H9 (cell line): ENCODE results near the gene KAT14. TPM values are rescaled to one million over a fixed set of nuclear protein-coding genes. Genes with fewer than 3 reads are reported as not detected.
"Not testable (repeated sequence)": the region's sequence is repeated elsewhere in the genome, so short reads cannot be mapped to it uniquely, and the experiment has no call there.

Experiments
- DNase-seq: peaks from one replicate; pipeline ENCODE4 v3.0.0-alpha.2; 2017
- H2AFZ ChIP-seq: one replicate; pipeline ENCODE4 v1.6.1; 2013; ENCODE audit warnings: mild to moderate bottlenecking, low read length, control low read depth, moderate library complexity
- H2AK5ac ChIP-seq: 2 replicates; pipeline ENCODE4 v1.6.1; 2013; ENCODE audit warnings: low read length, control low read depth, mixed read lengths; ENCODE audit not compliant: insufficient read length
- H2BK120ac ChIP-seq: one replicate; pipeline ENCODE4 v1.6.1; 2013; ENCODE audit warnings: low read depth, mild to moderate bottlenecking, low read length, control low read depth, inconsistent platforms; ENCODE audit not compliant: poor library complexity, severe bottlenecking
- H2BK12ac ChIP-seq: 2 replicates; pipeline ENCODE4 v1.6.1; 2013; ENCODE audit warnings: low read length, control low read depth, mixed read lengths, low read depth; ENCODE audit not compliant: insufficient read length
- H2BK15ac ChIP-seq: 2 replicates; pipeline ENCODE4 v1.6.1; 2013; ENCODE audit warnings: low read depth, low read length, control low read depth
- H2BK20ac ChIP-seq: one replicate; pipeline ENCODE4 v1.6.1; 2013; ENCODE audit warnings: low read depth, mild to moderate bottlenecking, low read length, control low read depth, inconsistent platforms; ENCODE audit not compliant: poor library complexity, severe bottlenecking
- H2BK5ac ChIP-seq: 2 replicates; pipeline ENCODE4 v1.6.1; 2013; ENCODE audit warnings: low read length, control low read depth, mixed read lengths; ENCODE audit not compliant: insufficient read length
- H3K14ac ChIP-seq: 2 replicates; pipeline ENCODE4 v1.6.1; 2013; ENCODE audit warnings: low read length, control low read depth; ENCODE audit not compliant: insufficient read depth
- H3K18ac ChIP-seq: 2 replicates; pipeline ENCODE4 v1.6.1; 2013; ENCODE audit warnings: low read depth, mild to moderate bottlenecking, mixed read lengths, low read length, control low read depth; ENCODE audit not compliant: insufficient read length
- H3K23ac ChIP-seq: 2 replicates; pipeline ENCODE4 v1.6.1; 2013; ENCODE audit warnings: low read length, control low read depth, mixed read lengths, low read depth; ENCODE audit not compliant: insufficient read length
- H3K23me2 ChIP-seq: 2 replicates; pipeline ENCODE4 v1.6.1; 2013; ENCODE audit warnings: low read depth, mild to moderate bottlenecking, mixed read lengths, low read length, control low read depth; ENCODE audit not compliant: insufficient read length, poor library complexity, severe bottlenecking
- H3K27ac ChIP-seq: 2 replicates; pipeline ENCODE4 v1.5.1; 2013; ENCODE audit warnings: low read length, control low read depth, mixed read lengths, low read depth; ENCODE audit not compliant: insufficient read length
- H3K27me3 ChIP-seq: 2 replicates; pipeline ENCODE4 v1.6.1; 2013; ENCODE audit warnings: low read length, control low read depth, inconsistent platforms; ENCODE audit not compliant: insufficient read depth
- H3K4ac ChIP-seq: 2 replicates; pipeline ENCODE4 v1.6.1; 2013; ENCODE audit warnings: low read depth, mild to moderate bottlenecking, control low read depth, inconsistent platforms, low read length, moderate library complexity
- H3K4me1 ChIP-seq: 2 replicates; pipeline ENCODE4 v1.6.1; 2013; ENCODE audit warnings: low read length, control low read depth, inconsistent platforms; ENCODE audit not compliant: insufficient read depth
- H3K4me2 ChIP-seq: 2 replicates; pipeline ENCODE4 v1.6.1; 2013; ENCODE audit warnings: low read length, control low read depth, mixed read lengths; ENCODE audit not compliant: insufficient read length, insufficient read depth
- H3K56ac ChIP-seq: 2 replicates; pipeline ENCODE4 v1.6.1; 2013; ENCODE audit warnings: low read depth, mild to moderate bottlenecking, mixed read lengths, low read length, control low read depth; ENCODE audit not compliant: insufficient read length
- H3K79me1 ChIP-seq: 2 replicates; pipeline ENCODE4 v1.6.1; 2013; ENCODE audit warnings: low read depth, mild to moderate bottlenecking, moderate library complexity, low read length, control low read depth, inconsistent platforms; ENCODE audit not compliant: insufficient read depth, poor library complexity, severe bottlenecking
- H3K79me2 ChIP-seq: 2 replicates; pipeline ENCODE4 v1.6.1; 2013; ENCODE audit warnings: low read length, control low read depth, inconsistent platforms; ENCODE audit not compliant: insufficient read depth
- H3K9ac ChIP-seq: 2 replicates; pipeline ENCODE4 v1.6.1; 2013; ENCODE audit warnings: low read length, control low read depth, mixed read lengths; ENCODE audit not compliant: insufficient read length; ENCODE audit errors: extremely low read depth
- H3K9me3 ChIP-seq: one replicate; pipeline ENCODE4 v1.6.1; 2013; ENCODE audit warnings: low read depth, low read length, inconsistent platforms; ENCODE audit not compliant: control insufficient read depth
- H3T11ph ChIP-seq: one replicate; pipeline ENCODE4 v1.6.1; 2013; ENCODE audit warnings: mild to moderate bottlenecking, low read length, control low read depth, inconsistent platforms
- H4K20me1 ChIP-seq: one replicate; pipeline ENCODE4 v1.6.1; 2013; ENCODE audit not compliant: control insufficient read depth, insufficient read length, insufficient read depth
- H4K5ac ChIP-seq: 2 replicates; pipeline ENCODE4 v1.6.1; 2013; ENCODE audit warnings: low read depth, mild to moderate bottlenecking, mixed read lengths, low read length, control low read depth; ENCODE audit not compliant: insufficient read length
- H4K8ac ChIP-seq: replicated peaks from 2 replicates; pipeline ENCODE4 v1.6.1; 2013; ENCODE audit warnings: low read length, control low read depth, mixed read lengths, low read depth; ENCODE audit not compliant: insufficient read length
- H4K91ac ChIP-seq: 2 replicates; pipeline ENCODE4 v1.6.1; 2013; ENCODE audit warnings: low read depth, mild to moderate bottlenecking, moderate library complexity, mixed read lengths, low read length, control low read depth; ENCODE audit not compliant: insufficient read length
- H3K27ac Mint-ChIP-seq, 3 experiments: 2 replicates in 2 of 3; 3 replicates in 1 of 3; pipeline ENCODE4 v1.8.0; 2020 to 2021; ENCODE audit warnings: mixed read lengths in 3 of 3, mild to moderate bottlenecking in 1 of 3, moderate library complexity in 1 of 3
- H3K27me3 Mint-ChIP-seq: 2 replicates; pipeline ENCODE4 v1.8.0; 2021; ENCODE audit warnings: low read depth, mild to moderate bottlenecking, moderate library complexity, mixed read lengths
- H3K36me3 Mint-ChIP-seq, 3 experiments: 2 replicates in 2 of 3; 3 replicates in 1 of 3; pipeline ENCODE4 v1.8.0; 2020 to 2021; ENCODE audit warnings: low read depth in 3 of 3, mixed read lengths in 3 of 3; ENCODE audit not compliant: insufficient read depth in 1 of 3
- H3K4me1 Mint-ChIP-seq, 2 experiments: 2 replicates each; pipeline ENCODE4 v1.8.0; 2020; ENCODE audit warnings: mixed read lengths in 2 of 2
- H3K4me3 Mint-ChIP-seq, 2 experiments: 2 replicates in 1 of 2; 3 replicates in 1 of 2; pipeline ENCODE4 v1.8.0; 2020 to 2021; ENCODE audit warnings: mild to moderate bottlenecking in 2 of 2, mixed read lengths in 2 of 2, moderate library complexity in 1 of 2
- H3K9me3 Mint-ChIP-seq, 2 experiments: 2 replicates in 1 of 2; 3 replicates in 1 of 2; pipeline ENCODE4 v1.8.0; 2020; ENCODE audit warnings: mild to moderate bottlenecking in 2 of 2, mixed read lengths in 2 of 2, moderate library complexity in 1 of 2
- CTCF ChIP-seq: fragments of 200-600 bp; sonication (generic); conservative IDR thresholded peaks from 3 replicates; pipeline ENCODE4 v1.8.0; 2021; ENCODE audit warnings: antibody characterized with exemption, mild to moderate bottlenecking
- WGBS: extraction: QIAGEN DNeasy Blood & Tissue Kit; methylation state at CpG from one replicate; pipeline ENCODE4 v1.1.7; 2013; ENCODE audit warnings: missing lambda C conversion rate, low lambda C conversion rate, mixed read lengths; ENCODE audit not compliant: insufficient read length; ENCODE audit errors: extremely low coverage; 5-methylcytosine and 5-hydroxymethylcytosine counted together
- total RNA-seq: library from RNA; stranded (reverse); gene quantifications from 2 replicates; pipeline ENCODE4 v1.2.1, GENCODE V29; 2021

Gene KAT14
- total RNA-seq, 1 experiment from 2014 or later = 19.2 TPM

GRCh38 chr20:18202966-18203365, 65.3 kb downstream of the KAT14 start:
- DNase-seq = no peak
- Histone ChIP-seq H3K14ac (no peak overlapping the region), H3K79me2 (no peaks in the 10 kb centered on the region), H3K27ac (no peak overlapping the region), H3K18ac (no peak overlapping the region), H4K91ac (no peak overlapping the region), H3T11ph (no peak overlapping the region), H3K9ac (no peak overlapping the region), H3K56ac (no peak overlapping the region), H3K4me2 (no peak overlapping the region), H3K23me2 (no peaks in the 10 kb centered on the region), H2AFZ (no peak overlapping the region), H3K23ac (no peak overlapping the region), H4K20me1 (no peaks in the 10 kb centered on the region), H2BK12ac (no peak overlapping the region), H3K9me3 (no peaks in the 10 kb centered on the region), H3K79me1 (no peaks in the 10 kb centered on the region), H2AK5ac (no peak overlapping the region), H4K5ac (no peak overlapping the region), H3K27me3 (no peaks in the 10 kb centered on the region), H2BK20ac (no peak overlapping the region), H2BK15ac (no peak overlapping the region), H2BK120ac (no peak overlapping the region), H3K4ac (no peak overlapping the region), H2BK5ac (no peak overlapping the region), H3K4me1 (peaks cover 2% of the 10 kb centered on the region; the same call in 1 of the 2 replicates), H4K8ac (no peak overlapping the region)
- Mint-ChIP-seq H3K4me1 (peaks cover 6 to 7% of the 10 kb centered on the region in 2 experiments), H3K9me3 (peaks cover 14 to 16% of the 10 kb centered on the region in 2 experiments), H3K27me3 (peaks cover 2% of the 10 kb centered on the region), H3K27ac (no peak overlapping the region), H3K36me3 (peaks cover 0 to 13% (median 0%) of the 10 kb centered on the region in 3 experiments; a peak in 4 of 7 replicates), H3K4me3 (no peak overlapping the region)
- TF ChIP-seq CTCF = no peak

GRCh38 chr20:18203700-18204099, 66.0 kb downstream of the KAT14 start:
- H3K27me3 ChIP-seq, H2BK20ac ChIP-seq, H3K18ac ChIP-seq, H3T11ph ChIP-seq, H3K23me2 ChIP-seq, H2AFZ ChIP-seq, H2AK5ac ChIP-seq, H2BK5ac ChIP-seq, H4K20me1 ChIP-seq, H3K56ac ChIP-seq, H3K4me3 Mint-ChIP-seq, H3K79me2 ChIP-seq, H4K91ac ChIP-seq, H3K4me2 ChIP-seq, H3K14ac ChIP-seq, H3K27ac Mint-ChIP-seq, H3K23ac ChIP-seq, H3K4me1 Mint-ChIP-seq, H3K9me3 ChIP-seq, H2BK12ac ChIP-seq, H3K9ac ChIP-seq, H2BK15ac ChIP-seq, H4K8ac ChIP-seq, H2BK120ac ChIP-seq, H4K5ac ChIP-seq, H3K27me3 Mint-ChIP-seq, H3K27ac ChIP-seq, H3K4me1 ChIP-seq, H3K4ac ChIP-seq, DNase-seq, H3K79me1 ChIP-seq: not testable (repeated sequence)
- peaks cover 0 to 13% (median 0%) of the 10 kb centered on the region in 3 experiments; a peak in 4 of 7 replicates for H3K36me3 Mint-ChIP-seq
- peaks cover 14 to 16% of the 10 kb centered on the region in 2 experiments for H3K9me3 Mint-ChIP-seq
- WGBS = no CpG with 5 or more reads among the region's 3 CpGs
